ENCODE measurements around the gene OR5H1. TPM values are rescaled to one million over a fixed set of nuclear protein-coding genes. Genes with fewer than 3 reads are reported as not detected.

The OR5H1 gene
- total RNA-seq, 4 donors from 2014 or later: not detected

DNA sequence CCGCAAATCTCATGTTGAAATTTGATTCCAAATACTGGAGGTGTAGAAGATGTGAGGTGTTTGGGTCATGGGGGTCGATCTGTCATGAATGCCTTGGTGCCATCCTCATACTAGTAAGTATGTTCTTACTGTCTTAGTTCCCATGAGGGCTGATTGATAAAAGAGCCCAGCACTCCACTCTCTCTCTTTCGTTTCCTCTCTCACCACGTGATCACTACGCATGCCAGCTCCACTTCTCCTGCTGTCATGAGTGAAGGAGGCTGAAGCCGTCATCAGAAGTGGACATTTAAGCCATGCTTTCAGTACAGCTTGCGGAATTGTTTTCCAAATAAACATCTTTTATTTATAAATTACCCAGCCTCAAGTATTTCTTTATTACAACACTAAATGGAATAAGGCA lies 42.1 kb downstream of the OR5H1 start:
- intact Hi-C loops (cut with DNase I; ENCODE audit: low total_unique reads): no loop called here
- WGBS, 2 donors: 82% methylated on average over 7 of the region's 7 CpGs
- TF ChIP-seq CTCF (IDR thresholded peaks at IDR 0.05) (no peak), POLR2A (IDR thresholded peaks at IDR 0.05) (no peak)
- no peak for DNase-seq (ENCODE audit: low spot score in 2 of 2)
- H3K4me3 ChIP-seq (ENCODE audit: low read depth, poor library complexity, severe bottlenecking): no peak overlapping the region

- H3K4me3 ChIP-seq (ENCODE audit: low read depth, poor library complexity, severe bottlenecking): no peak overlapping the region
- WGBS, 2 donors: 79 to 85% methylated on average over 3 of the region's 3 CpGs
- DNase-seq (ENCODE audit: low spot score in 2 of 2): no peak
- TF ChIP-seq CTCF (IDR thresholded peaks at IDR 0.05) (no peak), POLR2A (IDR thresholded peaks at IDR 0.05) (no peak)
- intact Hi-C loops (cut with DNase I; ENCODE audit: low total_unique reads): no loop called here
These were observed 49.9 kb downstream of the OR5H1 start for GRCh38 chr3:98180319-98180890.

GRCh38 chr3:98182196-98182595 lies 51.7 kb downstream of the OR5H1 start:
- H3K4me3 ChIP-seq (ENCODE audit: low read depth, poor library complexity, severe bottlenecking): no peak overlapping the region
- no peak for DNase-seq (ENCODE audit: low spot score in 2 of 2)
- intact Hi-C loops (cut with DNase I; ENCODE audit: low total_unique reads): no loop called here
- no peak for TF ChIP-seq POLR2A (IDR thresholded peaks at IDR 0.05)
- TF ChIP-seq CTCF (IDR thresholded peaks at IDR 0.05): no peak

DNA sequence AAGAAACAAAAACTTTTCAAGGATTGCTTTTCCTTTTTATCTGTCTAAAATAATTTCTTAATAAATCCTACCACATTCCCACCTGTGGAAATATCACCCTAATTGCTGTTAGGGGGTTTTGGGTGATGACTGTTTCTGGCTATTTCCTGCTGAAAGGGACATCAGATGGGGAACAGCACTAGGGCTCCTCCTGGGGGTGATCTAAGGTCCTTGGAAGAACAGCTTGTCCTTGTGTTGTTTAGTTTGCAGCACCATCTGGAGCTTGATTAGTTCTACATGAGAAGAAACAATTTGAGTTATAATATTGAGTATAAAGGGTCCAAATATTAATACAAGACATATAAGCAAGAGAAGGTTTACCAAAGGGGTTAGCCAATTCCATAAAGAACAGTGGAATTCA lies 54.7 kb downstream of the OR5H1 start:
- H3K4me3 ChIP-seq (ENCODE audit: low read depth, poor library complexity, severe bottlenecking): no peak overlapping the region
- DNase-seq (ENCODE audit: low spot score in 2 of 2): no peak
- intact Hi-C loops (cut with DNase I; ENCODE audit: low total_unique reads): no loop called here
- no peak for TF ChIP-seq POLR2A (IDR thresholded peaks at IDR 0.05)
- TF ChIP-seq CTCF (IDR thresholded peaks at IDR 0.05): no peak

Other genes starting within 250 kb of the OR5H1 start
- 10 to 100 TPM; 37.6 to 42.5 (median 40.7) TPM for gene RIOX2, start 158.3 kb upstream of the OR5H1 start, total RNA-seq
- not detected for gene GABRR3, start 95.4 kb upstream of the OR5H1 start, total RNA-seq
- not detected for gene OR5AC2, start 43.5 kb upstream of the OR5H1 start, total RNA-seq
- gene OR5H14, start 16.8 kb downstream of the OR5H1 start, total RNA-seq: not detected
- not detected for gene OR5H15, start 36.0 kb downstream of the OR5H1 start, total RNA-seq
- gene OR5H6, start 133.5 kb downstream of the OR5H1 start, total RNA-seq: not detected
- gene OR5H2, start 151.8 kb downstream of the OR5H1 start, total RNA-seq: not detected
- not detected for gene OR5K4, start 223.1 kb downstream of the OR5H1 start, total RNA-seq